ENCODE results near the gene INPP5A.

GRCh38 chr10:132589015-132589414 lies 51.4 kb downstream of the INPP5A start:
- TF ChIP-seq CTCF (conservative IDR thresholded peaks at IDR 0.05): no peak
- TF ChIP-seq ZFX (IDR thresholded peaks at IDR 0.05): no peak
